ENCODE data around the gene TBC1D5. TPM values are rescaled to one million over a fixed set of nuclear protein-coding genes. Genes with fewer than 3 reads are reported as not detected.

The TBC1D5 gene
- total and polyA plus RNA-seq, 2 of the 8 experiments (the other 6 are each of a cell fraction or from before 2014, with no cell fraction given): 11.0 to 22.9 TPM

GRCh38 chr3:17634201-17634600, 108.2 kb downstream of the TBC1D5 start:
- no peak overlapping the region for H3K18ac ChIP-seq (ENCODE audit: extremely low read depth, low read length)
- no peak overlapping the region for H2AFZ ChIP-seq (ENCODE audit: low read length)
- H3K79me1 ChIP-seq (ENCODE audit: low read depth, low read length): no peaks in the 10 kb centered on the region
- H2BK5ac ChIP-seq (ENCODE audit: low read depth, low read length): no peak overlapping the region
- H3K14ac ChIP-seq (ENCODE audit: insufficient read length): no peak overlapping the region
- no peak overlapping the region for H3K9ac ChIP-seq (replicated peaks in 1 of 4; ENCODE audit: extremely low read depth in 1 of 4, low read depth in 3 of 4, low read length in 3 of 4)
- no peaks in the 10 kb centered on the region for H3K4me1 ChIP-seq (replicated peaks in 1 of 4; ENCODE audit: control insufficient read depth in 3 of 4, insufficient read depth in 4 of 4, low read length in 3 of 4)
- no peaks in the 10 kb centered on the region for H3K23me2 ChIP-seq (ENCODE audit: low read depth, low read length)
- FAIRE-seq (no peak), DNase-seq (ENCODE audit: low read depth in 1 of 2, low spot score in 2 of 2) (no peak)
- H3K36me3 ChIP-seq (ENCODE audit: control insufficient read depth in 2 of 4, insufficient read depth in 4 of 4, low read length in 3 of 4): no peaks in the 10 kb centered on the region
- no peak overlapping the region for H4K8ac ChIP-seq (ENCODE audit: extremely low read depth, insufficient read depth, low read length)
- H3K23ac ChIP-seq (ENCODE audit: insufficient read length): no peak overlapping the region
- H4K20me1 ChIP-seq (replicated peaks in 1 of 2; ENCODE audit: control insufficient read depth in 1 of 2, insufficient read depth in 2 of 2, low read length in 2 of 2): no peaks in the 10 kb centered on the region
- no peak overlapping the region for H4K91ac ChIP-seq (replicated peaks; ENCODE audit: insufficient read length, low read length)
- CTCF ChIA-PET (ENCODE audit: partially characterized antibody): interaction anchor here (1.8 to 2.8 kb wide), 2 partner anchors 11 to 16 kb away, joined by 3 to 18 read pairs; no protein-coding TSS in a partner anchor
- H3K9me3 ChIP-seq (ENCODE audit: insufficient read depth in 2 of 2, low read depth in 1 of 2, low read length in 1 of 2): no peaks in the 10 kb centered on the region
- H3K27ac ChIP-seq (ENCODE audit: low read depth, low read length): no peak overlapping the region
- POLR2A ChIA-PET (ENCODE audit: partially characterized antibody): no interaction called here
- H3K79me2 ChIP-seq (ENCODE audit: control insufficient read depth in 1 of 2, insufficient read depth in 2 of 2, low read length in 2 of 2): no peaks in the 10 kb centered on the region
- H2BK120ac ChIP-seq (replicated peaks; ENCODE audit: low read depth, low read length): no peak overlapping the region
- no peak overlapping the region for H2BK15ac ChIP-seq (ENCODE audit: low read length)
- no peak overlapping the region for H3K4me2 ChIP-seq (ENCODE audit: insufficient read depth in 1 of 2, low read depth in 2 of 2, low read length in 2 of 2)
- no peak overlapping the region for H3K4ac ChIP-seq (replicated peaks; ENCODE audit: insufficient read length, low read depth, low read length)
- WGBS, 2 experiments (ENCODE audit: extremely low coverage in 1 of 2, insufficient coverage in 1 of 2, insufficient read length in 1 of 2, insufficient replicate concordance in 2 of 2, low coverage in 1 of 2, low lambda C conversion rate in 2 of 2, missing lambda C conversion rate in 1 of 2): 81% methylated on average over 2 of the region's 2 CpGs; no CpG with 5 or more reads in 1 of the 2 experiments
- H4K5ac ChIP-seq (ENCODE audit: insufficient read length, low read depth, low read length): no peak overlapping the region
- no peak overlapping the region for H3K56ac ChIP-seq (replicated peaks; ENCODE audit: insufficient read length, low read depth, low read length)
- H3K4me3 ChIP-seq (ENCODE audit: extremely low read depth in 1 of 4, insufficient read depth in 2 of 4, low read depth in 3 of 4, low read length in 4 of 4): no peak overlapping the region
- no peak overlapping the region for H2AK5ac ChIP-seq (ENCODE audit: low read depth, low read length)
- H2BK20ac ChIP-seq (ENCODE audit: low read length): no peak overlapping the region
- no peak overlapping the region for H2BK12ac ChIP-seq (ENCODE audit: low read depth, low read length)
- H3K27me3 ChIP-seq (replicated peaks in 1 of 4; ENCODE audit: control insufficient read depth in 3 of 4, extremely low read depth in 1 of 4, insufficient read depth in 3 of 4, low read length in 3 of 4): no peaks in the 10 kb centered on the region
- TF ChIP-seq CBX5 (IDR thresholded peaks at IDR 0.05; ENCODE audit: low read depth, low read length) (no peak), NANOG (IDR thresholded peaks at IDR 0.05; ENCODE audit: insufficient read depth, low read depth, low read length, poor library complexity, severe bottlenecking) (no peak), GABPA (IDR thresholded peaks at IDR 0.05; ENCODE audit: borderline replicate concordance, insufficient read depth, low read length) (no peak), POU5F1 (IDR thresholded peaks at IDR 0.05; ENCODE audit: low read depth, low read length) (no peak), USF2 (IDR thresholded peaks at IDR 0.05; ENCODE audit: low read length) (no peak), ATF2 (IDR thresholded peaks at IDR 0.05; ENCODE audit: low read length) (no peak), BRCA1 (IDR thresholded peaks at IDR 0.05; ENCODE audit: low read depth, low read length) (no peak), PHF8 (conservative IDR thresholded peaks at IDR 0.05; ENCODE audit: low read depth, low read length) (no peak), SP2 (IDR thresholded peaks at IDR 0.05; ENCODE audit: low read length) (no peak), RAD21 (IDR thresholded peaks at IDR 0.05 in 1 of 2, conservative IDR thresholded peaks at IDR 0.05 in 1 of 2; ENCODE audit: low read depth in 2 of 2, low read length in 2 of 2) (no peak), ZNF274 (IDR thresholded peaks at IDR 0.05; ENCODE audit: borderline replicate concordance, extremely low read depth, low read length) (no peak)
